PC-3 (cell line): ENCODE measurements around the gene OXCT1. TPM values are rescaled to one million over a fixed set of nuclear protein-coding genes. Genes with fewer than 3 reads are reported as not detected.

Source experiments
- ATAC-seq: fragments of 200-7000 bp; cut with Tn5 transposase; 2 replicates; pipeline ENCODE4 v1.9.1; 2020; ENCODE audit warnings: mild to moderate bottlenecking, moderate library complexity
- BruUV-seq: library from RNA; stranded (reverse); fragments of 400-500 nt; replicated peaks from 2 replicates; lab custom pipeline; 2021; lab: Mats Ljungman, UMichigan
- CTCF ChIA-PET: fragments of 300-600 bp; sonication (Branson Sonifier 250); formaldehyde crosslinking; loops from one replicate; lab custom pipeline; 2022; ENCODE audit warnings: antibody characterized with exemption; lab: Charles Lee
- POLR2A ChIA-PET: fragments of 300-600 bp; sonication (Branson Sonifier 250); formaldehyde crosslinking; loops from one replicate; lab custom pipeline; 2022; ENCODE audit warnings: antibody characterized with exemption; ENCODE audit not compliant: unreplicated experiment; lab: Charles Lee
- DNase-seq: peaks from one replicate; pipeline ENCODE4 v3.0.0-alpha.2; 2015
- H2AFZ ChIP-seq: fragments of 300-600 bp; sonication (generic); 2 replicates; pipeline ENCODE4 v1.6.0; 2016; ENCODE audit warnings: antibody characterized with exemption, low read length
- H3F3A ChIP-seq: fragments of 300-600 bp; sonication (generic); one replicate; pipeline ENCODE4 v1.6.0; 2017; ENCODE audit warnings: antibody characterized with exemption, low read length, control low read depth, mild to moderate bottlenecking; ENCODE audit not compliant: unreplicated experiment
- H3K27ac ChIP-seq: fragments of 300-600 bp; sonication (generic); 2 replicates; pipeline ENCODE4 v1.5.1; 2016; ENCODE audit warnings: mild to moderate bottlenecking, low read length
- H3K27me3 ChIP-seq: fragments of 300-600 bp; sonication (generic); 2 replicates; pipeline ENCODE4 v1.6.1; 2016; ENCODE audit warnings: low read length, mixed read lengths
- H3K36me3 ChIP-seq: fragments of 300-600 bp; sonication (generic); 2 replicates; pipeline ENCODE4 v1.6.1; 2016; ENCODE audit warnings: low read depth, mixed run types, low read length, mixed read lengths
- H3K4me1 ChIP-seq: fragments of 300-600 bp; sonication (generic); 2 replicates; pipeline ENCODE4 v1.5.1; 2016; ENCODE audit warnings: low read length; ENCODE audit not compliant: insufficient read depth
- H3K4me2 ChIP-seq: fragments of 300-600 bp; sonication (generic); 2 replicates; pipeline ENCODE4 v1.6.0; 2016; ENCODE audit warnings: low read length
- H3K4me3 ChIP-seq: fragments of 300-600 bp; sonication (generic); 2 replicates; pipeline ENCODE4 v1.5.1; 2016; ENCODE audit warnings: mild to moderate bottlenecking, low read length, mixed read lengths
- H3K79me2 ChIP-seq: fragments of 300-600 bp; sonication (generic); 2 replicates; pipeline ENCODE4 v1.6.1; 2017; ENCODE audit warnings: low read length, mixed read lengths
- H3K9ac ChIP-seq: fragments of 300-600 bp; sonication (generic); 2 replicates; pipeline ENCODE4 v1.6.0; 2016; ENCODE audit warnings: mild to moderate bottlenecking, low read length
- H3K9me2 ChIP-seq: fragments of 300-600 bp; sonication (generic); replicated peaks from 2 replicates; pipeline ENCODE4 v1.6.1; 2016; ENCODE audit warnings: mixed run types, low read length, mixed read lengths
- H3K9me3 ChIP-seq: fragments of 300-600 bp; sonication (generic); 2 replicates; pipeline ENCODE4 v1.6.1; 2016; ENCODE audit warnings: low read length, mixed read lengths
- H4K20me1 ChIP-seq: fragments of 300-600 bp; sonication (generic); 2 replicates; pipeline ENCODE4 v1.6.1; 2016; ENCODE audit warnings: low read length, mixed read lengths
- CTCF ChIP-seq: fragments of 300-600 bp; sonication (generic); conservative IDR thresholded peaks from 2 replicates; pipeline ENCODE4 v1.5.1; 2017; ENCODE audit warnings: antibody characterized with exemption, low read depth, mild to moderate bottlenecking, low read length
- EZH2 ChIP-seq: fragments of 300-600 bp; sonication (generic); IDR thresholded peaks from one replicate; pipeline ENCODE4 v1.6.1; 2017; ENCODE audit warnings: antibody characterized with exemption, mild to moderate bottlenecking, low read length; ENCODE audit not compliant: unreplicated experiment
- EZH2phosphoT487 ChIP-seq: fragments of 300-600 bp; sonication (generic); IDR thresholded peaks from 2 replicates; pipeline ENCODE4 v1.6.1; 2018; ENCODE audit warnings: mild to moderate bottlenecking, antibody characterized with exemption, low read length, borderline replicate concordance
- intact Hi-C: fragments of 100-400 bp; cut with micrococcal nuclease; formaldehyde crosslinking; loops from 2 replicates; pipeline ENCODE4 v1.9.0; 2023
- total RNA-seq: library from RNA; depleted of rRNA; stranded (reverse); fragments of >200 nt; gene quantifications from 2 replicates; pipeline ENCODE4 v1.2.3, GENCODE V29; 2014

OXCT1 gene
- total RNA-seq, 1 experiment from 2014 or later: 25.5 TPM

- Histone ChIP-seq H3K79me2 (no peaks in the 10 kb centered on the region), H3K9me3 (no peaks in the 10 kb centered on the region), H2AFZ (peak overlapping the region; percentile 44; the same call in 1 of the 2 replicates), H3K27me3 (no peaks in the 10 kb centered on the region), H3F3A (no peaks in the 10 kb centered on the region), H3K4me3 (no peak overlapping the region), H3K4me2 (no peak overlapping the region), H3K9ac (no peak overlapping the region), H4K20me1 (no peaks in the 10 kb centered on the region), H3K9me2 (no peaks in the 10 kb centered on the region), H3K27ac (no peak overlapping the region), H3K4me1 (no peaks in the 10 kb centered on the region), H3K36me3 (no peaks in the 10 kb centered on the region)
- POLR2A ChIA-PET: no interaction called here
- CTCF ChIA-PET: interaction anchor here (1.7 kb wide), 1 partner anchor 136 kb away, joined by 6 read pairs; no protein-coding TSS in a partner anchor
- ATAC-seq (peak; percentile 97), DNase-seq (peak; percentile 80)
- intact Hi-C loops: loop anchor here (1.0 to 2.0 kb wide), 3 partner anchors 127 to 1181 kb away; no protein-coding TSS in a partner anchor
- TF ChIP-seq EZH2: no peak
- TF ChIP-seq CTCF: peak; percentile 90
- no peak for TF ChIP-seq EZH2phosphoT487
- no TSS peak for BruUV-seq
These were observed 162.2 kb downstream of the OXCT1 start for GRCh38 chr5:41707853-41708603.

GRCh38 chr5:41695920-41696582 is 174.2 kb downstream of the OXCT1 start:
- Histone ChIP-seq H3K9me2 (no peaks in the 10 kb centered on the region), H2AFZ (no peak overlapping the region), H3K4me3 (no peak overlapping the region), H4K20me1 (no peaks in the 10 kb centered on the region), H3K36me3 (no peaks in the 10 kb centered on the region), H3K9ac (no peak overlapping the region), H3K4me1 (no peaks in the 10 kb centered on the region), H3K27me3 (no peaks in the 10 kb centered on the region), H3K9me3 (no peaks in the 10 kb centered on the region), H3F3A (no peaks in the 10 kb centered on the region), H3K27ac (no peak overlapping the region), H3K79me2 (no peaks in the 10 kb centered on the region), H3K4me2 (no peak overlapping the region)
- CTCF ChIA-PET: interaction anchor here (0.6 kb wide), 2 partner anchors 59 to 142 kb away, joined by 3 to 5 read pairs; no protein-coding TSS in a partner anchor
- POLR2A ChIA-PET: interaction anchor here (0.6 kb wide), 1 partner anchor 327 kb away, joined by 4 read pairs; no protein-coding TSS in a partner anchor
- intact Hi-C loops: no loop called here
- DNase-seq: peak; percentile 38
- no TSS peak for BruUV-seq
- TF ChIP-seq CTCF (peak; percentile 68), EZH2phosphoT487 (no peak)
- peak; percentile 49 for ATAC-seq
